OCI-LY1 (cell line): Measurements from ENCODE around the gene CNTNAP2.
A peak's percentile ranks its signal among the peaks of the same experiment; 100 is the strongest.

Experiments used
- H2AFZ ChIP-seq: fragments of 200-600 bp; sonication (generic), shearing (Covaris generic); 2 replicates; pipeline ENCODE4 v1.6.0; 2014; ENCODE audit warnings: antibody characterized with exemption, mild to moderate bottlenecking, low read length
- H3F3A ChIP-seq: fragments of 200-600 bp; sonication (generic), shearing (Covaris generic); 2 replicates; pipeline ENCODE4 v1.6.0; 2014; ENCODE audit warnings: mild to moderate bottlenecking, antibody characterized with exemption, low read length, moderate library complexity; ENCODE audit not compliant: insufficient read depth
- H3K27ac ChIP-seq: fragments of 200-600 bp; sonication (generic); 2 replicates; pipeline ENCODE4 v1.5.1; 2014; ENCODE audit warnings: low read length, mixed run types, mild to moderate bottlenecking, low read depth; ENCODE audit not compliant: poor library complexity, severe bottlenecking
- H3K27me3 ChIP-seq: fragments of 200-600 bp; sonication (generic); 2 replicates; pipeline ENCODE4 v1.6.0; 2014; ENCODE audit warnings: antibody characterized with exemption, mild to moderate bottlenecking, low read length, moderate library complexity; ENCODE audit not compliant: insufficient read depth
- H3K36me3 ChIP-seq: fragments of 200-600 bp; sonication (generic); 2 replicates; pipeline ENCODE4 v1.6.1; 2014; ENCODE audit warnings: mild to moderate bottlenecking, antibody characterized with exemption, low read length, moderate library complexity, mixed read lengths; ENCODE audit not compliant: insufficient read depth
- H3K4me1 ChIP-seq: fragments of 200-600 bp; sonication (generic); 2 replicates; pipeline ENCODE4 v1.5.1; 2014; ENCODE audit warnings: mild to moderate bottlenecking, low read length, moderate library complexity; ENCODE audit not compliant: insufficient read depth, severe bottlenecking
- H3K4me2 ChIP-seq: fragments of 200-600 bp; sonication (generic), shearing (Covaris generic); 2 replicates; pipeline ENCODE4 v1.6.1; 2014; ENCODE audit warnings: low read length
- H3K4me3 ChIP-seq: fragments of 200-600 bp; sonication (generic); 2 replicates; pipeline ENCODE4 v1.5.1; 2014; ENCODE audit warnings: low read length, low read depth, mild to moderate bottlenecking, mixed read lengths; ENCODE audit not compliant: poor library complexity, severe bottlenecking
- H3K79me2 ChIP-seq: fragments of 200-600 bp; shearing (Covaris generic); 2 replicates; pipeline ENCODE4 v1.6.1; 2016; ENCODE audit warnings: mixed run types, low read length, mixed read lengths; ENCODE audit not compliant: insufficient read depth
- H3K9ac ChIP-seq: fragments of 200-600 bp; sonication (generic), shearing (Covaris generic); 2 replicates; pipeline ENCODE4 v1.6.1; 2014; ENCODE audit warnings: mild to moderate bottlenecking, low read length, mixed read lengths
- H3K9me2 ChIP-seq: fragments of 200-600 bp; sonication (generic), shearing (Covaris generic); 2 replicates; pipeline ENCODE4 v1.6.1; 2014; ENCODE audit warnings: low read depth, mild to moderate bottlenecking, low read length, mixed read lengths
- H3K9me3 ChIP-seq: fragments of 200-600 bp; shearing (Covaris generic); 2 replicates; pipeline ENCODE4 v1.6.1; 2014; ENCODE audit warnings: low read length, mixed read lengths
- H4K20me1 ChIP-seq: fragments of 200-600 bp; sonication (generic), shearing (Covaris generic); 2 replicates; pipeline ENCODE4 v1.6.0; 2016; ENCODE audit warnings: mild to moderate bottlenecking, low read length; ENCODE audit not compliant: insufficient read depth
- CTCF ChIP-seq: fragments of 200-600 bp; sonication (generic), shearing (Covaris generic); IDR thresholded peaks from 2 replicates; pipeline ENCODE4 v1.5.1; 2017; ENCODE audit warnings: mild to moderate bottlenecking, antibody characterized with exemption, low read length, moderate library complexity, mixed read lengths
- EZH2 ChIP-seq: fragments of 200-600 bp; sonication (generic), shearing (Covaris generic); IDR thresholded peaks from 2 replicates; pipeline ENCODE4 v1.8.0; 2017; ENCODE audit warnings: borderline replicate concordance, mixed run types, mild to moderate bottlenecking, antibody characterized with exemption, low read length, moderate library complexity, mixed read lengths

Gene CNTNAP2

GRCh38 chr7:148151778-148152177, 2035.2 kb downstream of the CNTNAP2 start:
- H2AFZ ChIP-seq, result no peak overlapping the region
- TF ChIP-seq CTCF, result peak; percentile 52
- TF ChIP-seq EZH2, result no peak
- no peaks in the 10 kb centered on the region for H3F3A ChIP-seq
- H3K9me3 ChIP-seq, result no peaks in the 10 kb centered on the region
- no peak overlapping the region for H3K27ac ChIP-seq
- no peaks in the 10 kb centered on the region for H3K4me1 ChIP-seq
- H3K9ac ChIP-seq, result no peak overlapping the region
- no peaks in the 10 kb centered on the region for H3K9me2 ChIP-seq
- H3K36me3 ChIP-seq, result no peaks in the 10 kb centered on the region
- H4K20me1 ChIP-seq, result no peaks in the 10 kb centered on the region
- no peak overlapping the region for H3K4me3 ChIP-seq
- H3K27me3 ChIP-seq, result no peaks in the 10 kb centered on the region
- H3K79me2 ChIP-seq, result no peaks in the 10 kb centered on the region
- no peak overlapping the region for H3K4me2 ChIP-seq

- Histone ChIP-seq H2AFZ (no peak overlapping the region), H3K9me2 (no peaks in the 10 kb centered on the region), H3K9ac (no peak overlapping the region), H4K20me1 (no peaks in the 10 kb centered on the region), H3K27me3 (no peaks in the 10 kb centered on the region), H3K4me1 (no peaks in the 10 kb centered on the region), H3K27ac (no peak overlapping the region), H3F3A (no peaks in the 10 kb centered on the region), H3K9me3 (no peaks in the 10 kb centered on the region), H3K36me3 (no peaks in the 10 kb centered on the region), H3K4me2 (no peak overlapping the region), H3K79me2 (no peaks in the 10 kb centered on the region), H3K4me3 (no peak overlapping the region)
- TF ChIP-seq EZH2 (no peak), CTCF (no peak)
These were observed 2037.1 kb downstream of the CNTNAP2 start for GRCh38 chr7:148153616-148154284.

GRCh38 chr7:148155000-148155399, 2038.4 kb downstream of the CNTNAP2 start:
- Histone ChIP-seq H3K79me2 (no peaks in the 10 kb centered on the region), H3K4me3 (no peak overlapping the region), H3K27me3 (no peaks in the 10 kb centered on the region), H3K9ac (no peak overlapping the region), H4K20me1 (no peaks in the 10 kb centered on the region), H3K4me1 (no peaks in the 10 kb centered on the region), H3K27ac (no peak overlapping the region), H3K4me2 (no peak overlapping the region), H3K9me2 (no peaks in the 10 kb centered on the region), H3K36me3 (no peaks in the 10 kb centered on the region), H2AFZ (no peak overlapping the region), H3F3A (no peaks in the 10 kb centered on the region), H3K9me3 (no peaks in the 10 kb centered on the region)
- no peak for TF ChIP-seq EZH2
- TF ChIP-seq CTCF, result no peak
